GM21528 (cell line): ENCODE measurements around the gene AKR1E2.
"Not testable (repeated sequence)": the region's sequence is repeated elsewhere in the genome, so short reads cannot be mapped to it uniquely, and the experiment has no call there.

ENCODE experiments used
- ATAC-seq: cut with Tn5 transposase; IDR thresholded peaks from one replicate; pipeline ENCODE4 v1.9.1; 2021; ENCODE audit warnings: mild to moderate bottlenecking, moderate library complexity; ENCODE audit not compliant: unreplicated experiment, low FRiP score

Gene AKR1E2

DNA sequence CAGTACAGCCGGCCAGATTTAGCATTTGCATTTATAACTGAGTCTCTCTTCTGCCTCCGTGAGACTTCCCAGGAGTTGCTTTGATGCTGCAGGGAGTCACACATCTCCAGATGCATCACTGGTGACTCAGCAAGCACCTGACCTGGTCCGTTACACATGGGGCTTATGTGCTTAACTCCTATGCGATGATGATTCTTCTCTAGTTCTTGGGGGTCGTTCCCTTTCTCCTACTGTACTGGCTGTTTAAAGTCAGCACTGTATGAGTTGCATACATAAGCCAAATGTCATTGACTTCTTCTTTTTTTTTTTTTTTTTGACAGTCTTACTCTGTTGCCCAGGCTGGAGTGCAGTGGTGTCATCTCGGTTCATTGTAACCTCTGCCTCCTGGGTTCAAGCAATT is 13.0 kb upstream of the AKR1E2 start:
- ATAC-seq = no peak

DNA sequence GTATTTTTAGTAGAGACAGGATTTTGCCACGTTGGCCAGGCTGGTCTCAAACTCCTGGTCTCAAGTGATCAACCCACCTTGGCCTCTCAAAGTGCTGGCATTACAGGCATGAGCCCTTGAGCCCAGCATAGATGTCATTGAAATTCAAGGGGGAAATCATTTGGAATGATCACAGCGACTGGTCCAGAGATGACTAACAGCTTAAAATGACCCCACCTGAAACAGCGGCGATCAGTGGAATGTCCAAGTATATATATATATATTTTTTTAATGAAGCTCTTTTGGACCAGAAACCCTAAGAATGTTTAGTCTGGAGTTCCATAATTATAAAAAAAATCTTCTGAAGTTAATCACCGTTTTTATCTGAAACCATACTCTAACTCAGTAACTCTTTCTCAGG is 12.5 kb upstream of the AKR1E2 start:
- no peak for ATAC-seq

DNA sequence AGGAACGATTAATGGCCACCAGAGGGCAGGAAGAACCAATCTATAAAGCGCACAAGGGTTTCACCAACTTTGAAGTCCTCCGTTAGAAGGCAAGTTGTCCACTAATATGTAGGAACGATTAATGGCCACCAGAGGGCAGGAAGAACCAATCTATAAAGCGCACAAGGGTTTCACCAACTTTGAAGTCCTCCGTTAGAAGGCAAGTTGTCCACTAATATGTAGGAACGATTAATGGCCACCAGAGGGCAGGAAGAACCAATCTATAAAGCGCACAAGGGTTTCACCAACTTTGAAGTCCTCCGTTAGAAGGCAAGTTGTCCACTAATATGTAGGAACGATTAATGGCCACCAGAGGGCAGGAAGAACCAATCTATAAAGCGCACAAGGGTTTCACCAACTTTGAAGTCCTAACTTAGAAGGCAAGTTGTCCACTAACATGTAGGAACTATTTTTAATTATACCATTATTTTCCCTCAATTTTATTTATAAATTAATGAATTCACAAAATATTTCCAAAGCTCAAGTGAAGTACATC is 10.3 kb upstream of the AKR1E2 start:
- not testable (repeated sequence) for ATAC-seq

GRCh38 chr10:4816966-4817365 is 9.0 kb upstream of the AKR1E2 start:
- ATAC-seq = no peak

GRCh38 chr10:4819067-4819466 is 6.9 kb upstream of the AKR1E2 start:
- ATAC-seq = no peak

- no peak for ATAC-seq
These were observed 6.3 kb upstream of the AKR1E2 start for GRCh38 chr10:4819707-4820106.

GRCh38 chr10:4820804-4821401 is 5.1 kb upstream of the AKR1E2 start:
- no peak for ATAC-seq

GRCh38 chr10:4822208-4822607 is 3.8 kb upstream of the AKR1E2 start:
- no peak for ATAC-seq

DNA sequence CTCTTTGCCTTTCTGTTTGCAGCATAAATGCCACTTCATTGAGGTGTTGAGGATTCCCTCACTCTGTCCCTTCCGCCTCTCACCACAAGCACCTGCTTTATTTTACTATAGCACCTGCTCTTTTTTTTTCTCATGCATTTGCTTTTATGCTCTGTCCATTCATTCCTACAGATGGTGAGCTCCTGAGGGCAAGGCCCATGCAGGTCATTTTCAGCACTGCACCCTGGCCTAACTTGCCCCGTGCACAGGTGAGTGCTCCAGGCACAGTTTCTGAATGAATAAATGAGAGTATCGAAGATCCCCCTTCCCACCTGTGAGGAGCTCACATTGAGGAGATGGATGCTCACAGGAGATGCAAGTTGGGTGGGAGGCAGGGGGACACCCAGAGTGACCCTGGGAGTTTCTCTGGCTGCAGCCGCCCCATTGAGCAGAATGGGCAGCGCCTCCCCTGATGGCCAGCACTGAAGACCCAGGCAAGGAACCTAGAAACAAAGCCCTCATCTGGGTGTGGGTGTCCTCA is 1.2 kb upstream of the AKR1E2 start:
- no peak for ATAC-seq

DNA sequence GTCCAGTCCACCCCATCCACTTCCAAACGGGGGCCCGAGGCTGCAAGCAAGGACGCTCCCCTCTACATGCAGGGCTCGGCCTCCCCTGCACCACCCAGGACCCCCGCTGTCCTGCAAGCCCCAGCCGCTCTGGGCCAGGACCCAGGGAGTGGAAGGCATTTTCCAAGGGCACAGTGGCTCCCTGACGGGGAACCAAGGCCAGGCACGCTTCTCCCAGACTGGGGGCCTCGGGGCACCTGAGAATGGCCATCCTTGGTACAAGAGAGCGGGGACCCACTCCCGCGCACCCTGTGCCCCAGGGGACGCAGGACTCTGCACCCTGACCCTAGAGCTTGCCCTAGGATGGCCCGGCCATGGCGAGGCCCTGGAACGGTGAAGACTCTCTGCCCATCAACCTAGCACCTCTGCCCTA is 545 bp upstream of the AKR1E2 start:
- no peak for ATAC-seq

- ATAC-seq = no peak
These were observed 851 bp downstream of the AKR1E2 start for GRCh38 chr10:4826792-4827324.

- no peak for ATAC-seq
These were observed 2.0 kb downstream of the AKR1E2 start for GRCh38 chr10:4828005-4828404.

DNA sequence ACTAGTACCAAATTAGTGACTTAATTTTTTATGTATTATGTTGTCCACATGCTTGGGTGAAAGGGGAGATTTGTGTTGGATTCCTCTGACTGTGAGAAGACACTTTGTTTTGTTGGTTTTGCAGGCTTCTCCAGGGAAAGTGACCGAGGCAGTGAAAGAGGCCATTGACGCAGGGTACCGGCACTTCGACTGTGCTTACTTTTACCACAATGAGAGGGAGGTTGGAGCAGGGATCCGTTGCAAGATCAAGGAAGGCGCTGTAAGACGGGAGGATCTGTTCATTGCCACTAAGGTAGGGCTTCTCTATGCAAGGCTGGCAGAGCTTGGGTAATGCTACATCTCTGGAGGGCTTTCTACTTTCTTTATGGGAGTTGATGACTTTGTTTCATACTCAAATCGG is 4.5 kb downstream of the AKR1E2 start:
- ATAC-seq = no peak

- no peak for ATAC-seq
These were observed 5.1 kb downstream of the AKR1E2 start for GRCh38 chr10:4831091-4831490.

- ATAC-seq = no peak
These were observed 7.3 kb downstream of the AKR1E2 start for GRCh38 chr10:4833286-4833685.

DNA sequence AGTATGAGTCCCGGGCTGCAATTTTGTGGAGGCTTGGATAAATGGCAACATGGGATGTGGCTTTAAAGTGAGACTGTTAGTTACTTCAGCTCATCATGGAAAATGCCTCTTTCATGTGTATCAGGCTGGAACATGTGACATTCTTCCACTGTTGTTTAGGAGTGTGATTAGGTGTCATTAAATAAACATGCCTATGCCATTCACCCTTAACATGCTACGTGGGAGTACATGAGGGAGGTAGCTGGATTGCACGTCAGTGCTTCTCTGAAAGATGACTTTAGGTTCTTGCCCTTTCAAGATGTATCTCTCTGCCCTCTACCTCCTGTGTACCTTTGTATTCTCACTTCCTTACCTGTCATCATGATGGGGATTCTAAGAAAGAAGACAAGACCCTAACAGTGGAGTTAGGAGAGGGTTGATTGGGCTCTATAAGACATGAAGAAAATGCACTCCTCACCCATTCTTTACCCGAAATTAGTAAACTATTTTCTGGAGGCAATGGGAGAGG is 8.9 kb downstream of the AKR1E2 start:
- no peak for ATAC-seq

DNA sequence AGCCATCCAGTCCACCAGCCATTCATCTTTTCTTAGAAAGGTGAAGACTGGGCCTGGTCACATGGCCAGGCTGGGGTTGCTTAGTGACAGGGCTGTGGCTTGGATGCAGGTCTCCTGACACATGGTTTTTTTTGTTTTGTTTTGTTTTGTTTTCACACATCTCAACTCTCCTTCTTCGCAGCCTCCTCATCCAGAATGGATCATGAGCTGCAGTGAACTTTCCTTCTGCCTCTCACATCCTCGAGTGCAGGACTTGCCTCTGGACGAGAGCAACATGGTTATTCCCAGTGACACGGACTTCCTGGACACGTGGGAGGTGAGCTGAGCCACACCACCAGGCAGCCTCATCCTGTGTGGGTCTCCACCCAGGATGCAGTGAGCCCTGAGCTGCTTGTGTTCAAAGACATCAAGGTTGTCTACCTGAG is 9.5 kb downstream of the AKR1E2 start:
- ATAC-seq = no peak

GRCh38 chr10:4836416-4836969 is 10.5 kb downstream of the AKR1E2 start:
- no peak for ATAC-seq

DNA sequence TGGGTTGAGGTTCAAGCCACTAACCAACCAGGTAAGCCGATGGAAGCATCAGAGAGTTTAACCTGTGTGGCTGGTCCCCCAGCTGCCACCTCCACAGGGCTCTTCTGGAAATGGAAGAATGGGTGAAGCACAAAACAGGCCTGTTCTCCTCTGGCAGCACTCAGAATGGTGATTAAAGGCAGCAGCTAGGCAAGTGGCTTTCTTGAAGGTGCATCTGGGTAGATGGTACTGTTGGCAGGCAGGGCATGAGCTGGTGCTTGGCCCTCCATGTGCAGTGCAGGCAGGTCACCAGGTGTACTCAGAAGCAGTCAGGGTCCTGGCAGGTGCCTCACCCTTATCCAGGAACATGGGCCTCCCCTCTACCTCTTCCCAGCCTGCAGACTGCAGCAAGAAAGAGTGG is 11.5 kb downstream of the AKR1E2 start:
- ATAC-seq = no peak

GRCh38 chr10:4838743-4839142 is 12.7 kb downstream of the AKR1E2 start:
- no peak for ATAC-seq

DNA sequence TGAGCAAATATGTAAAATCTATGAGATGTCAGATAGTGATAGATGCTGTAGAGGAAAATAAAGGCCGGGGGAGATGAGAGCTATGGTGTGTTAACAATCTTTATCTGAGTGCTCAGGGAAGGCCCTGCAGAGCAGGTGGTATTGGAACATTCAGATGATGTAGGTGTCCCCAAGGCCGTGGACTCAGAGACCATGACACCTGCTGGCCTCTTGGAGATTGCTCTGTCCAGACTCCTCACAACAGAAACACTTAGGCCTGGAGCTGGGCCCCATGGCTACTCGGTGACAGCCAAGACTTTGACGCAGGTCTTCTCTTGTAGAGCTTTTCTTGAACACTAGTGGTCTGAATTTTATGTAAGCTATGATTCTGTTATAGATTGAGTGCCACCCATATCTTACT is 13.3 kb downstream of the AKR1E2 start:
- no peak for ATAC-seq

GRCh38 chr10:4840151-4840550 is 14.1 kb downstream of the AKR1E2 start:
- ATAC-seq = no peak
